Tibial nerve (tissue), 3 donors: ENCODE results near the gene GRIFIN.

Source experiments
- CTCF ChIP-seq, 5 experiments: fragments of 200-600 bp in 3 of 5; fragments of 450-650 bp in 2 of 5; sonication (generic) in 3 of 5; IDR thresholded peaks; one replicate each; pipeline ENCODE4 v1.5.1; 2016 to 2019; ENCODE audit warnings: antibody characterized with exemption in 5 of 5, mild to moderate bottlenecking in 3 of 5, moderate library complexity in 2 of 5
- POLR2A ChIP-seq, 2 donors: fragments of 450-650 bp; IDR thresholded peaks; one replicate each; pipeline ENCODE4 v1.6.1; 2017; ENCODE audit warnings: antibody characterized with exemption in 2 of 2, mild to moderate bottlenecking in 2 of 2, moderate library complexity in 2 of 2

- TF ChIP-seq CTCF (IDR thresholded peaks at IDR 0.05) (no peak), POLR2A (IDR thresholded peaks at IDR 0.05) (no peak)
These were observed 6.7 kb upstream of the GRIFIN start for GRCh38 chr7:2482725-2483451.
